GM23338 (cell line): Measurements from ENCODE around the gene VMO1. TPM values are rescaled to one million over a fixed set of nuclear protein-coding genes. Genes with fewer than 3 reads are reported as not detected.

Experiments
- CREB1 ChIP-seq: fragments of 250-450 bp; sonication (Bioruptor Pico); IDR thresholded peaks from 2 replicates; pipeline ENCODE4 v1.5.0; 2020; ENCODE audit warnings: low read depth, mild to moderate bottlenecking, moderate library complexity
- EZH2 ChIP-seq: fragments of 200-600 bp; sonication (generic); IDR thresholded peaks from one replicate; pipeline ENCODE4 v1.8.0; 2017; ENCODE audit warnings: antibody characterized with exemption, mild to moderate bottlenecking, low read depth; ENCODE audit not compliant: unreplicated experiment
- NANOG ChIP-seq: IDR thresholded peaks from 2 replicates; pipeline ENCODE4 v1.6.1; 2016; ENCODE audit warnings: antibody characterized with exemption, borderline replicate concordance
- POLR2AphosphoS5 ChIP-seq: IDR thresholded peaks from 2 replicates; pipeline ENCODE4 v1.6.1; 2016; ENCODE audit warnings: antibody characterized with exemption, low read depth
- REST ChIP-seq: IDR thresholded peaks from one replicate; pipeline ENCODE4 v1.6.1; 2018; ENCODE audit warnings: antibody characterized with exemption; ENCODE audit not compliant: unreplicated experiment
- ZNF114 ChIP-seq: fragments of 250-450 bp; sonication (Bioruptor Pico); IDR thresholded peaks from 2 replicates; pipeline ENCODE4 v1.5.0; 2020; ENCODE audit warnings: mild to moderate bottlenecking, moderate library complexity
- ZNF462 ChIP-seq: fragments of 250-450 bp; sonication (Bioruptor Pico); IDR thresholded peaks from 2 replicates; pipeline ENCODE4 v1.5.0; 2020; ENCODE audit warnings: mild to moderate bottlenecking, moderate library complexity
- polyA plus RNA-seq: library from polyadenylated mRNA; unstranded; fragments of >200 nt; fragmentation: Nextera tagmentation; extraction: Ambion mirVana; gene quantifications from 2 replicates; pipeline ENCODE4 v1.2.1, GENCODE V29; 2016
- total RNA-seq: library from RNA; depleted of rRNA; stranded (reverse); fragments of >200 nt; shearing (Covaris generic); gene quantifications from 2 replicates; pipeline ENCODE4 v1.2.3, GENCODE V29; 2014

Gene VMO1
- total and polyA plus RNA-seq, 2 experiments from 2014 or later, result 0.38 to 0.47 TPM

GRCh38 chr17:4743898-4744297 is 42.3 kb downstream of the VMO1 start (continued):
- TF ChIP-seq ZNF462 (CRISPR knock-in tag) (no peak), REST (no peak), NANOG (no peak), CREB1 (CRISPR knock-in tag) (no peak), ZNF114 (no peak), POLR2AphosphoS5 (no peak), EZH2 (no peak)
